Muscle layer of colon (tissue), 2 donors: Measurements from ENCODE around the gene MTMR3.
"Not testable (repeated sequence)": the region's sequence is repeated elsewhere in the genome, so short reads cannot be mapped to it uniquely, and the experiment has no call there.

ENCODE experiments used
- H3K27ac ChIP-seq: one replicate; pipeline ENCODE4 v1.7.0; 2013; ENCODE audit warnings: low read depth, mild to moderate bottlenecking, low read length, moderate library complexity
- H3K27me3 ChIP-seq, 2 donors: one replicate each; pipeline ENCODE4 v1.7.0; 2013; ENCODE audit warnings: low read length in 2 of 2, mild to moderate bottlenecking in 2 of 2; ENCODE audit not compliant: insufficient read depth in 2 of 2, control insufficient read depth in 1 of 2
- H3K36me3 ChIP-seq: one replicate; pipeline ENCODE4 v1.7.0; 2013; ENCODE audit warnings: mild to moderate bottlenecking, low read length; ENCODE audit not compliant: insufficient read depth
- H3K4me1 ChIP-seq: one replicate; pipeline ENCODE4 v1.7.0; 2013; ENCODE audit warnings: mild to moderate bottlenecking, low read length; ENCODE audit not compliant: insufficient read depth
- H3K4me3 ChIP-seq, 2 donors: one replicate each; pipeline ENCODE4 v1.7.0; 2013; ENCODE audit warnings: low read length in 2 of 2, low read depth in 1 of 2, mild to moderate bottlenecking in 1 of 2, moderate library complexity in 1 of 2
- H3K9ac ChIP-seq: one replicate; pipeline ENCODE4 v1.7.0; 2013; ENCODE audit warnings: low read length
- H3K9me3 ChIP-seq: one replicate; pipeline ENCODE4 v1.7.0; 2013; ENCODE audit warnings: mild to moderate bottlenecking, low read length
- donor health status: abdominal sarcoma.
- donor health status: Adenocarcinoma of cecum.

MTMR3 gene

GRCh38 chr22:30046716-30047363 is 163.9 kb downstream of the MTMR3 start:
- Histone ChIP-seq H3K27me3 (no peaks in the 10 kb centered on the region), H3K36me3 (no peaks in the 10 kb centered on the region), H3K27ac (no peak overlapping the region), H3K4me3 (no peak overlapping the region), H3K4me1 (no peaks in the 10 kb centered on the region), H3K9ac (no peak overlapping the region), H3K9me3 (no peaks in the 10 kb centered on the region)

GRCh38 chr22:30047364-30047738 is 164.4 kb downstream of the MTMR3 start:
- H3K27ac ChIP-seq, result no peak overlapping the region
- H3K4me1 ChIP-seq, result no peaks in the 10 kb centered on the region
- no peaks in the 10 kb centered on the region for H3K27me3 ChIP-seq
- no peak overlapping the region for H3K4me3 ChIP-seq
- H3K9ac ChIP-seq, result no peak overlapping the region
- H3K36me3 ChIP-seq, result no peaks in the 10 kb centered on the region
- H3K9me3 ChIP-seq, result no peaks in the 10 kb centered on the region

- Histone ChIP-seq H3K27ac (no peak overlapping the region), H3K9ac (no peak overlapping the region), H3K36me3 (no peaks in the 10 kb centered on the region)
Measured at GRCh38 chr22:30048681-30049080, 165.7 kb downstream of the MTMR3 start.

GRCh38 chr22:30054067-30054763 is 171.2 kb downstream of the MTMR3 start:
- H3K4me3 ChIP-seq, result no peak overlapping the region
- no peaks in the 10 kb centered on the region for H3K27me3 ChIP-seq
- no peaks in the 10 kb centered on the region for H3K4me1 ChIP-seq
- H3K9me3 ChIP-seq, result no peaks in the 10 kb centered on the region
- no peak overlapping the region for H3K27ac ChIP-seq
- H3K9ac ChIP-seq, result no peak overlapping the region
- H3K36me3 ChIP-seq, result no peaks in the 10 kb centered on the region

More at GRCh38 chr22:30048681-30049080, 165.7 kb downstream of the MTMR3 start:
- no peaks in the 10 kb centered on the region for H3K27me3 ChIP-seq
- H3K4me1 ChIP-seq, result no peaks in the 10 kb centered on the region
- no peaks in the 10 kb centered on the region for H3K9me3 ChIP-seq
- H3K4me3 ChIP-seq, result no peak overlapping the region

GRCh38 chr22:30054764-30055069 is 171.7 kb downstream of the MTMR3 start:
- H3K27me3 ChIP-seq, result no peaks in the 10 kb centered on the region
- H3K27ac ChIP-seq, result no peak overlapping the region
- H3K9ac ChIP-seq, result no peak overlapping the region
- no peaks in the 10 kb centered on the region for H3K9me3 ChIP-seq
- no peaks in the 10 kb centered on the region for H3K4me1 ChIP-seq
- H3K36me3 ChIP-seq, result no peaks in the 10 kb centered on the region
- H3K4me3 ChIP-seq, result no peak overlapping the region

GRCh38 chr22:30056015-30056414 is 173.0 kb downstream of the MTMR3 start:
- Histone ChIP-seq H3K9me3 (no peaks in the 10 kb centered on the region), H3K36me3 (no peaks in the 10 kb centered on the region), H3K4me3 (no peak overlapping the region), H3K27me3 (no peaks in the 10 kb centered on the region), H3K4me1 (no peaks in the 10 kb centered on the region), H3K9ac (no peak overlapping the region), H3K27ac (no peak overlapping the region)

GRCh38 chr22:30057375-30057774 is 174.4 kb downstream of the MTMR3 start:
- no peak overlapping the region for H3K9ac ChIP-seq
- H3K27ac ChIP-seq, result no peak overlapping the region
- H3K4me3 ChIP-seq, result no peak overlapping the region
- H3K36me3 ChIP-seq, result no peaks in the 10 kb centered on the region
- H3K27me3 ChIP-seq, result no peaks in the 10 kb centered on the region
- H3K9me3 ChIP-seq, result no peaks in the 10 kb centered on the region
- H3K4me1 ChIP-seq, result no peaks in the 10 kb centered on the region

GRCh38 chr22:30059346-30060020 is 176.5 kb downstream of the MTMR3 start:
- not testable (repeated sequence) for H3K27me3 ChIP-seq, H3K9ac ChIP-seq, H3K9me3 ChIP-seq, H3K4me3 ChIP-seq, H3K27ac ChIP-seq, H3K36me3 ChIP-seq, H3K4me1 ChIP-seq

- H3K9me3 ChIP-seq, H3K36me3 ChIP-seq, H3K27ac ChIP-seq, H3K27me3 ChIP-seq, H3K4me1 ChIP-seq, H3K4me3 ChIP-seq, H3K9ac ChIP-seq: not testable (repeated sequence)
Measured at GRCh38 chr22:30061094-30061493, 178.1 kb downstream of the MTMR3 start.

- Histone ChIP-seq H3K27me3 (no peaks in the 10 kb centered on the region), H3K4me1 (no peaks in the 10 kb centered on the region), H3K4me3 (no peak overlapping the region), H3K9me3 (no peaks in the 10 kb centered on the region), H3K27ac (no peak overlapping the region), H3K9ac (no peak overlapping the region), H3K36me3 (no peaks in the 10 kb centered on the region)
Measured at GRCh38 chr22:30062259-30062658, 179.3 kb downstream of the MTMR3 start.

GRCh38 chr22:30062950-30063349 is 180.0 kb downstream of the MTMR3 start:
- Histone ChIP-seq H3K27ac (no peak overlapping the region), H3K9ac (no peak overlapping the region), H3K9me3 (no peaks in the 10 kb centered on the region), H3K36me3 (no peaks in the 10 kb centered on the region), H3K4me3 (no peak overlapping the region), H3K27me3 (no peaks in the 10 kb centered on the region), H3K4me1 (no peaks in the 10 kb centered on the region)

GRCh38 chr22:30064172-30064571 is 181.2 kb downstream of the MTMR3 start:
- Histone ChIP-seq H3K4me1 (no peaks in the 10 kb centered on the region), H3K36me3 (no peaks in the 10 kb centered on the region), H3K9ac (no peak overlapping the region), H3K27me3 (no peaks in the 10 kb centered on the region), H3K4me3 (no peak overlapping the region), H3K27ac (no peak overlapping the region), H3K9me3 (no peaks in the 10 kb centered on the region)
